NCI-H524 (cell line): ENCODE measurements around the gene FREM1.

ENCODE experiments used
- DNase-seq, 2 experiments: peaks; one replicate each; lab custom pipeline; 2025; lab: John Stamatoyannopoulos, UW

The FREM1 gene

GRCh38 chr9:14706530-14707140 lies 203.6 kb downstream of the FREM1 start:
- DNase-seq: no peak

- no peak for DNase-seq
Observed at GRCh38 chr9:14705079-14705478, 205.1 kb downstream of the FREM1 start.

GRCh38 chr9:14704281-14704680 lies 205.9 kb downstream of the FREM1 start:
- DNase-seq: no peak

GRCh38 chr9:14702200-14702720 lies 208.0 kb downstream of the FREM1 start:
- DNase-seq: no peak

GRCh38 chr9:14693251-14693861 lies 216.9 kb downstream of the FREM1 start, which contains the start of gene ZDHHC21:
TSS of gene ZDHHC21 (minus strand) at chr9:14693432. CDS start at chr9:14674340, 19,092 bp downstream.
- peak; percentile 29 to 48 for DNase-seq

GRCh38 chr9:14692470-14693250 lies 217.6 kb downstream of the FREM1 start:
- DNase-seq: peak; percentile 10 to 48

GRCh38 chr9:14690948-14691730 lies 219.1 kb downstream of the FREM1 start:
- no peak for DNase-seq

GRCh38 chr9:14687042-14687719 lies 223.0 kb downstream of the FREM1 start:
- no peak for DNase-seq

GRCh38 chr9:14686168-14686567 lies 224.1 kb downstream of the FREM1 start:
- no peak for DNase-seq
